Measurements from ENCODE around the gene ADGRL1. TPM values are rescaled to one million over a fixed set of nuclear protein-coding genes. Genes with fewer than 3 reads are reported as not detected.

ADGRL1 gene
- total and polyA plus RNA-seq, 9 of the 15 experiments (the other 6 are each of a cell fraction or from before 2014, with no cell fraction given) = 0.14 to 37.0 (median 8.6) TPM

DNA sequence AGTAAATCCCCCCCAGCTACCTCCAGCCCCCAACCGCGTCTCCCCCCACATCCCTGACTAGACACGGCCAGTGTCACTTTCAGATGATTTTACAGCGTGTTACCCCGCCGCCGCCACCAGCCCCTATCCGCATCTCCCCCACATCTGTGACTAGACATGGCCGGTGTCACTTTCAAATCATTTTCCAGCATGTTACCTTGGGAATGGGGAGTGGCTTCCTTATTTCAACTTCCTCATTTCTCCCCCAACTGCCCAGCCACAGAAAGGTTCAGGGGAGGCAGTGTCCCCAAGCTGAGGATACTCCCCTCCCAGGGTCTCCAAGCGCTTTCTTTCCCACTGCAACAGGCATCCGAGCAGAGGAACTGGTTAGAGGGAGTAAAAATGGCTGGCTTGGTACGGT is 18.4 kb downstream of the ADGRL1 start (continued):
- TF ChIP-seq, protein P1, sequence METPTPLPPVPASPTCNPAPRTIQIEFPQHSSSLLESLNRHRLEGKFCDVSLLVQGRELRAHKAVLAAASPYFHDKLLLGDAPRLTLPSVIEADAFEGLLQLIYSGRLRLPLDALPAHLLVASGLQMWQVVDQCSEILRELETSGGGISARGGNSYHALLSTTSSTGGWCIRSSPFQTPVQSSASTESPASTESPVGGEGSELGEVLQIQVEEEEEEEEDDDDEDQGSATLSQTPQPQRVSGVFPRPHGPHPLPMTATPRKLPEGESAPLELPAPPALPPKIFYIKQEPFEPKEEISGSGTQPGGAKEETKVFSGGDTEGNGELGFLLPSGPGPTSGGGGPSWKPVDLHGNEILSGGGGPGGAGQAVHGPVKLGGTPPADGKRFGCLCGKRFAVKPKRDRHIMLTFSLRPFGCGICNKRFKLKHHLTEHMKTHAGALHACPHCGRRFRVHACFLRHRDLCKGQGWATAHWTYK (CRISPR knock-in tag; IDR thresholded peaks at IDR 0.05) = no peak
- TF ChIP-seq, protein P2, sequence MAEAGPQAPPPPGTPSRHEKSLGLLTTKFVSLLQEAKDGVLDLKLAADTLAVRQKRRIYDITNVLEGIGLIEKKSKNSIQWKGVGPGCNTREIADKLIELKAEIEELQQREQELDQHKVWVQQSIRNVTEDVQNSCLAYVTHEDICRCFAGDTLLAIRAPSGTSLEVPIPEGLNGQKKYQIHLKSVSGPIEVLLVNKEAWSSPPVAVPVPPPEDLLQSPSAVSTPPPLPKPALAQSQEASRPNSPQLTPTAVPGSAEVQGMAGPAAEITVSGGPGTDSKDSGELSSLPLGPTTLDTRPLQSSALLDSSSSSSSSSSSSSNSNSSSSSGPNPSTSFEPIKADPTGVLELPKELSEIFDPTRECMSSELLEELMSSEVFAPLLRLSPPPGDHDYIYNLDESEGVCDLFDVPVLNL (CRISPR knock-in tag; IDR thresholded peaks at IDR 0.05; ENCODE audit: low read depth) = no peak
- TF ChIP-seq, protein P3, sequence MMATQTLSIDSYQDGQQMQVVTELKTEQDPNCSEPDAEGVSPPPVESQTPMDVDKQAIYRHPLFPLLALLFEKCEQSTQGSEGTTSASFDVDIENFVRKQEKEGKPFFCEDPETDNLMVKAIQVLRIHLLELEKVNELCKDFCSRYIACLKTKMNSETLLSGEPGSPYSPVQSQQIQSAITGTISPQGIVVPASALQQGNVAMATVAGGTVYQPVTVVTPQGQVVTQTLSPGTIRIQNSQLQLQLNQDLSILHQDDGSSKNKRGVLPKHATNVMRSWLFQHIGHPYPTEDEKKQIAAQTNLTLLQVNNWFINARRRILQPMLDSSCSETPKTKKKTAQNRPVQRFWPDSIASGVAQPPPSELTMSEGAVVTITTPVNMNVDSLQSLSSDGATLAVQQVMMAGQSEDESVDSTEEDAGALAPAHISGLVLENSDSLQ (IDR thresholded peaks at IDR 0.05) = peak; percentile 47
- TF ChIP-seq SMARCE1 (IDR thresholded peaks at IDR 0.05) = peak; percentile 31; the same call in 1 of the 2 replicates
- TF ChIP-seq MCM3 (IDR thresholded peaks at IDR 0.05) = no peak
- no peak for TF ChIP-seq SETDB1 (IDR thresholded peaks at IDR 0.05; ENCODE audit: low read length)
- TF ChIP-seq, protein P4, sequence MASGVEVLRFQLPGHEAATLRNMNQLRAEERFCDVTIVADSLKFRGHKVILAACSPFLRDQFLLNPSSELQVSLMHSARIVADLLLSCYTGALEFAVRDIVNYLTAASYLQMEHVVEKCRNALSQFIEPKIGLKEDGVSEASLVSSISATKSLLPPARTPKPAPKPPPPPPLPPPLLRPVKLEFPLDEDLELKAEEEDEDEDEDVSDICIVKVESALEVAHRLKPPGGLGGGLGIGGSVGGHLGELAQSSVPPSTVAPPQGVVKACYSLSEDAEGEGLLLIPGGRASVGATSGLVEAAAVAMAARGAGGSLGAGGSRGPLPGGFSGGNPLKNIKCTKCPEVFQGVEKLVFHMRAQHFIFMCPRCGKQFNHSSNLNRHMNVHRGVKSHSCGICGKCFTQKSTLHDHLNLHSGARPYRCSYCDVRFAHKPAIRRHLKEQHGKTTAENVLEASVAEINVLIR (CRISPR knock-in tag; IDR thresholded peaks at IDR 0.05) = no peak
- no peak for TF ChIP-seq ASH1L (IDR thresholded peaks at IDR 0.05; ENCODE audit: borderline replicate concordance, low read depth, partially characterized antibody)
- TF ChIP-seq STAT5B (CRISPR knock-in tag; IDR thresholded peaks at IDR 0.05) = no peak
- TF ChIP-seq FOXJ3 (CRISPR knock-in tag; IDR thresholded peaks at IDR 0.05) = no peak
- TF ChIP-seq BHLHE40 (IDR thresholded peaks at IDR 0.05; ENCODE audit: low read length) = 0 out of 2 replicates have a peak, but pooled peaks have one; percentile 12
- TF ChIP-seq NBN (IDR thresholded peaks at IDR 0.05; ENCODE audit: low read depth) = no peak
- TF ChIP-seq, protein P5, sequence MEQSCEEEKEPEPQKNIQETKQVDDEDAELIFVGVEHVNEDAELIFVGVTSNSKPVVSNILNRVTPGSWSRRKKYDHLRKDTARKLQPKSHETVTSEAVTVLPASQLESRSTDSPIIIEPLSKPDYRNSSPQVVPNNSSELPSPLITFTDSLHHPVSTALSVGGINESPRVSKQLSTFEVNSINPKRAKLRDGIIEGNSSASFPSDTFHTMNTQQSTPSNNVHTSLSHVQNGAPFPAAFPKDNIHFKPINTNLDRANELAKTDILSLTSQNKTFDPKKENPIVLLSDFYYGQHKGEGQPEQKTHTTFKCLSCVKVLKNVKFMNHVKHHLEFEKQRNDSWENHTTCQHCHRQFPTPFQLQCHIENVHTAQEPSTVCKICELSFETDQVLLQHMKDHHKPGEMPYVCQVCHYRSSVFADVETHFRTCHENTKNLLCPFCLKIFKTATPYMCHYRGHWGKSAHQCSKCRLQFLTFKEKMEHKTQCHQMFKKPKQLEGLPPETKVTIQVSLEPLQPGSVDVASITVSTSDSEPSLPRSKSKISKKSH (CRISPR knock-in tag; IDR thresholded peaks at IDR 0.05) = no peak
- TF ChIP-seq STAT5A (IDR thresholded peaks at IDR 0.05; ENCODE audit: borderline replicate concordance, low read length) = no peak
- no peak for TF ChIP-seq JUND (IDR thresholded peaks at IDR 0.05; ENCODE audit: borderline replicate concordance, low read depth, low read length)
- TF ChIP-seq JUND (tag; IDR thresholded peaks at IDR 0.05; ENCODE audit: borderline replicate concordance, low read depth, low read length) = peak; percentile 18; the same call in 1 of the 3 replicates
- TF ChIP-seq SMARCA4 (IDR thresholded peaks at IDR 0.05) = no peak
- TF ChIP-seq, protein P6, sequence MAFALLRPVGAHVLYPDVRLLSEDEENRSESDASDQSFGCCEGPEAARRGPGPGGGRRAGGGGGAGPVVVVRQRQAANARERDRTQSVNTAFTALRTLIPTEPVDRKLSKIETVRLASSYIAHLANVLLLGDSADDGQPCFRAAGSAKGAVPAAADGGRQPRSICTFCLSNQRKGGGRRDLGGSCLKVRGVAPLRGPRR (CRISPR knock-in tag; IDR thresholded peaks at IDR 0.05) = no peak
